H1 (cell line): ENCODE data around the gene NR4A2. TPM values are rescaled to one million over a fixed set of nuclear protein-coding genes. Genes with fewer than 3 reads are reported as not detected.

ENCODE experiments used
- CTCF ChIA-PET: fragments of 300-600 bp; sonication (Branson Sonifier 250); formaldehyde crosslinking; loops from one replicate; lab custom pipeline; 2021; ENCODE audit not compliant: partially characterized antibody; lab: Charles Lee
- POLR2A ChIA-PET: fragments of 300-600 bp; sonication (Branson Sonifier 250); formaldehyde crosslinking; loops from one replicate; lab custom pipeline; 2021; ENCODE audit warnings: inconsistent platforms; ENCODE audit not compliant: partially characterized antibody; lab: Charles Lee
- DNase-seq, 2 experiments: peaks; one replicate each; pipeline versions ENCODE4 v3.0.0 to v3.0.0-alpha.2; 2010 to 2022; ENCODE audit warnings: low spot score in 2 of 2, low read depth in 1 of 2, mixed read lengths in 1 of 2
- FAIRE-seq: peaks from 2 replicates; lab custom pipeline; 2011; peaks lifted over from hg19 to GRCh38; lab: Jason Lieb, UNC
- H2AFZ ChIP-seq: 2 replicates; pipeline ENCODE4 v1.8.1; 2012; ENCODE audit warnings: low read length, inconsistent platforms
- H2AK5ac ChIP-seq: 2 replicates; pipeline ENCODE4 v1.6.1; 2013; ENCODE audit warnings: low read depth, low read length
- H2BK120ac ChIP-seq: replicated peaks from 2 replicates; pipeline ENCODE3; 2013; ENCODE audit warnings: low read depth, low read length, inconsistent platforms
- H2BK12ac ChIP-seq: 2 replicates; pipeline ENCODE4 v1.6.1; 2013; ENCODE audit warnings: low read depth, low read length
- H2BK15ac ChIP-seq: 2 replicates; pipeline ENCODE4 v1.6.1; 2013; ENCODE audit warnings: low read length
- H2BK20ac ChIP-seq: 2 replicates; pipeline ENCODE4 v1.6.1; 2013; ENCODE audit warnings: low read length
- H2BK5ac ChIP-seq: 2 replicates; pipeline ENCODE4 v1.6.1; 2013; ENCODE audit warnings: low read depth, low read length
- H3K14ac ChIP-seq: 2 replicates; pipeline ENCODE4 v1.6.1; 2013; ENCODE audit warnings: inconsistent platforms; ENCODE audit not compliant: insufficient read length
- H3K18ac ChIP-seq: 2 replicates; pipeline ENCODE4 v1.6.1; 2013; ENCODE audit warnings: low read length; ENCODE audit errors: extremely low read depth
- H3K23ac ChIP-seq: 2 replicates; pipeline ENCODE4 v1.6.1; 2013; ENCODE audit warnings: inconsistent platforms; ENCODE audit not compliant: insufficient read length
- H3K23me2 ChIP-seq: 2 replicates; pipeline ENCODE4 v1.6.1; 2013; ENCODE audit warnings: low read depth, low read length
- H3K27ac ChIP-seq: 2 replicates; pipeline ENCODE4 v1.6.1; 2011; ENCODE audit warnings: low read depth, low read length, inconsistent platforms
- H3K27me3 ChIP-seq, 4 experiments: replicated peaks in 1 of 4; 1 replicate in 1 of 4; 2 replicates in 3 of 4; pipeline versions ENCODE4 v1.6.1 to v1.8.1; 2011 to 2013; ENCODE audit warnings: low read length in 3 of 4, mild to moderate bottlenecking in 3 of 4, inconsistent platforms in 2 of 4, mixed read lengths in 2 of 4, moderate library complexity in 1 of 4; ENCODE audit not compliant: control insufficient read depth in 3 of 4, insufficient read depth in 3 of 4; ENCODE audit errors: extremely low read depth in 1 of 4
- H3K36me3 ChIP-seq, 4 experiments: 2 replicates each; pipeline versions ENCODE4 v1.6.1 to v1.8.1; 2011 to 2013; ENCODE audit warnings: mild to moderate bottlenecking in 4 of 4, low read length in 3 of 4, moderate library complexity in 2 of 4, control low read depth in 1 of 4, inconsistent platforms in 1 of 4; ENCODE audit not compliant: insufficient read depth in 4 of 4, control insufficient read depth in 2 of 4
- H3K4ac ChIP-seq: replicated peaks from 2 replicates; pipeline ENCODE3; 2013; ENCODE audit warnings: low read length, low read depth, mixed read lengths, inconsistent platforms; ENCODE audit not compliant: insufficient read length
- H3K4me1 ChIP-seq, 4 experiments: replicated peaks in 1 of 4; 1 replicate in 1 of 4; 2 replicates in 3 of 4; pipeline versions ENCODE4 v1.6.1 to v1.8.1; 2011 to 2013; ENCODE audit warnings: low read length in 3 of 4, inconsistent platforms in 2 of 4, mixed read lengths in 1 of 4; ENCODE audit not compliant: insufficient read depth in 4 of 4, control insufficient read depth in 3 of 4
- H3K4me2 ChIP-seq, 2 experiments: 2 replicates each; pipeline versions ENCODE4 v1.6.1 to v1.8.1; 2011 to 2013; ENCODE audit warnings: low read depth in 2 of 2, low read length in 2 of 2, control low read depth in 1 of 2, inconsistent platforms in 1 of 2, mild to moderate bottlenecking in 1 of 2; ENCODE audit not compliant: insufficient read depth in 1 of 2
- H3K4me3 ChIP-seq, 4 experiments: fragments of 200-600, 300-600 bp in 1 of 4; sonication (generic), shearing (Covaris generic), sonication (Bioruptor Twin) in 1 of 4; 2 replicates each; pipeline versions ENCODE4 v1.5.1 to v1.8.1; 2011 to 2016; ENCODE audit warnings: low read length in 4 of 4, low read depth in 3 of 4, control low read depth in 2 of 4, inconsistent platforms in 2 of 4, mild to moderate bottlenecking in 2 of 4, mixed read lengths in 1 of 4, moderate library complexity in 1 of 4; ENCODE audit not compliant: insufficient read depth in 2 of 4; ENCODE audit errors: extremely low read depth in 1 of 4
- H3K56ac ChIP-seq: replicated peaks from 2 replicates; pipeline ENCODE3; 2013; ENCODE audit warnings: low read depth, mild to moderate bottlenecking, mixed read lengths, low read length, inconsistent platforms; ENCODE audit not compliant: insufficient read length
- H3K79me1 ChIP-seq: 2 replicates; pipeline ENCODE4 v1.6.1; 2013; ENCODE audit warnings: low read depth, low read length, control low read depth
- H3K79me2 ChIP-seq, 2 experiments: 2 replicates each; pipeline versions ENCODE4 v1.6.1 to v1.8.1; 2012 to 2013; ENCODE audit warnings: low read length in 2 of 2, mild to moderate bottlenecking in 2 of 2, inconsistent platforms in 1 of 2; ENCODE audit not compliant: insufficient read depth in 2 of 2, control insufficient read depth in 1 of 2
- H3K9ac ChIP-seq, 4 experiments: replicated peaks in 1 of 4; 1 replicate in 1 of 4; 2 replicates in 3 of 4; pipeline versions ENCODE4 v1.6.1 to v1.8.1; 2011 to 2013; ENCODE audit warnings: low read depth in 3 of 4, low read length in 3 of 4, control low read depth in 2 of 4, mild to moderate bottlenecking in 2 of 4, moderate library complexity in 2 of 4, inconsistent platforms in 1 of 4; ENCODE audit errors: extremely low read depth in 1 of 4
- H3K9me3 ChIP-seq, 2 experiments: 2 replicates each; pipeline versions ENCODE4 v1.6.1 to v1.8.1; 2012 to 2013; ENCODE audit warnings: mild to moderate bottlenecking in 2 of 2, moderate library complexity in 2 of 2, control low read depth in 1 of 2, inconsistent platforms in 1 of 2, low read depth in 1 of 2, low read length in 1 of 2, mixed read lengths in 1 of 2; ENCODE audit not compliant: insufficient read depth in 2 of 2
- H4K20me1 ChIP-seq, 2 experiments: replicated peaks in 1 of 2; 2 replicates each; pipeline versions ENCODE3 to v1.8.1; 2011 to 2013; ENCODE audit warnings: inconsistent platforms in 2 of 2, low read length in 2 of 2, mild to moderate bottlenecking in 1 of 2; ENCODE audit not compliant: insufficient read depth in 2 of 2, control insufficient read depth in 1 of 2
- H4K5ac ChIP-seq: 2 replicates; pipeline ENCODE4 v1.6.1; 2013; ENCODE audit warnings: low read length, low read depth, mixed read lengths, inconsistent platforms; ENCODE audit not compliant: insufficient read length
- H4K8ac ChIP-seq: 2 replicates; pipeline ENCODE4 v1.8.0; 2013; ENCODE audit warnings: mild to moderate bottlenecking, moderate library complexity, low read length, inconsistent platforms; ENCODE audit not compliant: insufficient read depth; ENCODE audit errors: extremely low read depth
- H4K91ac ChIP-seq: replicated peaks from 2 replicates; pipeline ENCODE3; 2013; ENCODE audit warnings: low read length, mixed read lengths, inconsistent platforms; ENCODE audit not compliant: insufficient read length
- CTBP2 ChIP-seq: IDR thresholded peaks from 2 replicates; pipeline ENCODE4 v1.7.0; 2011; ENCODE audit warnings: borderline replicate concordance, mild to moderate bottlenecking, moderate library complexity, mixed read lengths, low read length; ENCODE audit not compliant: insufficient read depth, insufficient read length
- NANOG ChIP-seq: IDR thresholded peaks from 2 replicates; pipeline ENCODE4 v1.6.1; 2011; ENCODE audit warnings: low read length, low read depth, mild to moderate bottlenecking, inconsistent platforms; ENCODE audit not compliant: insufficient read depth, poor library complexity, severe bottlenecking
- RAD21 ChIP-seq, 2 experiments: IDR thresholded peaks in 1 of 2; conservative IDR thresholded peaks in 1 of 2; 2 replicates each; pipeline ENCODE4 v1.6.1; 2011; ENCODE audit warnings: low read depth in 2 of 2, low read length in 2 of 2, improper control_type of control experiment in 1 of 2, inconsistent platforms in 1 of 2, mild to moderate bottlenecking in 1 of 2, moderate library complexity in 1 of 2
- SP1 ChIP-seq: IDR thresholded peaks from 2 replicates; pipeline ENCODE4 v1.6.1; 2011; ENCODE audit warnings: low read depth, low read length
- WGBS, 2 experiments: shearing (Covaris generic) in 1 of 2; methylation state at CpG; one replicate each; pipeline versions ENCODE4 v1.1.6 to v1.1.7; 2013 to 2015; ENCODE audit warnings: low lambda C conversion rate in 2 of 2, mixed read lengths in 2 of 2, inconsistent platforms in 1 of 2, low coverage in 1 of 2, missing lambda C conversion rate in 1 of 2; ENCODE audit not compliant: insufficient replicate concordance in 2 of 2, insufficient coverage in 1 of 2, insufficient read length in 1 of 2; ENCODE audit errors: extremely low coverage in 1 of 2, missing lambda C conversion rate in 1 of 2; 5-methylcytosine and 5-hydroxymethylcytosine counted together
- polyA plus RNA-seq, 7 experiments: library from polyadenylated mRNA; depleted of rRNA in 3 of 7; stranded (reverse) in 5 of 7; unstranded in 2 of 7; fragments of >200 nt in 5 of 7; fragments of 200-250 nt in 2 of 7; gene quantifications; 1 replicate in 5 of 7; 2 replicates in 1 of 7; 4 replicates in 1 of 7; pipeline versions ENCODE4 v1.2.1 to v1.2.3, GENCODE V29; 2011 to 2013; ENCODE audit warnings: missing spikeins in 2 of 7, mixed read lengths in 2 of 7
- total RNA-seq: library from RNA; stranded (reverse); fragmentation: NEBNext Ultra II Directional; extraction: Animal tissue kit (Norgen Biotek cat#: 25700); gene quantifications from 2 replicates; pipeline ENCODE4 v1.2.1, GENCODE V29; 2021

NR4A2 gene
- total and polyA plus RNA-seq, 2 of the 8 experiments (the other 6 are each of a cell fraction or from before 2014, with no cell fraction given) = 0.15 to 1.7 TPM

DNA sequence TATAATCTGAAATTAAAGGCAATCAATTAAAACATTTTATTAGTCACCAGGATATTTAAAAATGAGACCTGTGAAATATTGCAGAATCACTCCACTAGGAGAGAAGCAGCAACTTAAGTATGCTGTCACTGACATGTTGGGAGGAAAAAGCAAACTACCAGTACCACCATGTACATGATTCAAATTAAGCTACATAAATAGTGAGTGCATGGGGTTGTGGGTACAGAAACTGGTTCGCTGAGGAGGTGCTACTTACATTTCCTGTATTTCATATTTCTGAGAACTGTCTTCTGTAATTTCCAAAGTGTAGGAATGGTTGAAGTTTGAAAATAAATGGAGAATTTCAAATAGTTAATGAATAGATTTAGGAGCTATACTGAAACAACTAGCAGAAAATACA lies 7.9 kb upstream of the NR4A2 start:
- FAIRE-seq (no peak), DNase-seq (no peak)
- Histone ChIP-seq H3K79me2 (no peaks in the 10 kb centered on the region), H2BK15ac (no peak overlapping the region), H3K79me1 (no peaks in the 10 kb centered on the region), H3K4me2 (no peak overlapping the region; a peak in 1 of 4 replicates), H4K91ac (no peak overlapping the region), H3K23ac (no peak overlapping the region), H2AFZ (no peak overlapping the region), H3K4me1 (no peaks in the 10 kb centered on the region; a peak in 1 of 7 replicates), H3K4me3 (no peak overlapping the region), H2BK120ac (no peak overlapping the region), H3K14ac (no peak overlapping the region), H3K36me3 (no peaks in the 10 kb centered on the region), H3K18ac (no peak overlapping the region), H3K9me3 (no peaks in the 10 kb centered on the region), H2BK12ac (no peak overlapping the region), H2BK20ac (no peak overlapping the region), H2BK5ac (no peak overlapping the region), H3K27me3 (peaks cover 1 to 12% (median 7%) of the 10 kb centered on the region in 4 experiments; a peak in 4 of 7 replicates), H3K27ac (no peak overlapping the region), H4K8ac (no peak overlapping the region), H3K23me2 (peaks cover 5% of the 10 kb centered on the region; the same call in 1 of the 2 replicates), H4K20me1 (no peaks in the 10 kb centered on the region), H2AK5ac (no peak overlapping the region), H3K4ac (no peak overlapping the region), H3K9ac (no peak overlapping the region), H3K56ac (no peak overlapping the region), H4K5ac (no peak overlapping the region)
- ChIA-PET POLR2A (interaction anchor here (1.2 to 1.7 kb wide), 4 partner anchors 8 to 17 kb away, joined by 3 to 8 read pairs (median 6); partner anchors contain the start of gene NR4A2), CTCF (interaction anchor here (1.7 kb wide), 1 partner anchor 13 kb away, joined by 8 read pairs; no protein-coding TSS in a partner anchor)
- WGBS, 2 experiments = 55% methylated on average over 1 of the region's 1 CpG; no CpG with 5 or more reads in 1 of the 2 experiments
- no peak for TF ChIP-seq CTBP2
- TF ChIP-seq RAD21 (IDR thresholded peaks at IDR 0.05 in 1 of 2, conservative IDR thresholded peaks at IDR 0.05 in 1 of 2; ENCODE audit: low read depth in 2 of 2, low read length in 2 of 2) = no peak
- TF ChIP-seq SP1 = no peak
- no peak for TF ChIP-seq NANOG
